AG08395 (cell line): ENCODE measurements around the gene NOXA1.
A peak's percentile ranks its signal among the peaks of the same experiment; 100 is the strongest.

Experiments
- DNase-seq: peaks from one replicate; pipeline ENCODE4 v3.0.0; 2012; ENCODE audit warnings: mixed read lengths, low spot score

NOXA1 gene

GRCh38 chr9:137427454-137428310, 4.5 kb downstream of the NOXA1 start:
- DNase-seq: no peak

GRCh38 chr9:137428311-137428630, 5.1 kb downstream of the NOXA1 start:
- DNase-seq: no peak

- no peak for DNase-seq
These were observed 5.8 kb downstream of the NOXA1 start for GRCh38 chr9:137428841-137429545.

GRCh38 chr9:137429546-137429890, 6.3 kb downstream of the NOXA1 start:
- DNase-seq: no peak

GRCh38 chr9:137429974-137430722, 7.0 kb downstream of the NOXA1 start:
- no peak for DNase-seq

GRCh38 chr9:137430723-137431415, 7.7 kb downstream of the NOXA1 start:
- DNase-seq: no peak

GRCh38 chr9:137431416-137431931, 8.3 kb downstream of the NOXA1 start:
- DNase-seq: no peak

- no peak for DNase-seq
These were observed 9.6 kb downstream of the NOXA1 start for GRCh38 chr9:137432687-137433348.

- no peak for DNase-seq
These were observed 10.2 kb downstream of the NOXA1 start for GRCh38 chr9:137433349-137433915.

GRCh38 chr9:137433916-137434431, 10.8 kb downstream of the NOXA1 start:
- no peak for DNase-seq

- DNase-seq: no peak
These were observed 11.5 kb downstream of the NOXA1 start for GRCh38 chr9:137434498-137435380.

- no peak for DNase-seq
These were observed 12.2 kb downstream of the NOXA1 start for GRCh38 chr9:137435381-137435891.

- DNase-seq: peak; percentile 98
These were observed 13.0 kb downstream of the NOXA1 start for GRCh38 chr9:137435980-137436760.

GRCh38 chr9:137436761-137437600, 13.8 kb downstream of the NOXA1 start:
- no peak for DNase-seq

- DNase-seq: no peak
These were observed 14.7 kb downstream of the NOXA1 start for GRCh38 chr9:137437691-137438590.

- DNase-seq: no peak
These were observed 15.5 kb downstream of the NOXA1 start for GRCh38 chr9:137438591-137439157.
